GM19397 (cell line): ENCODE measurements around the gene SMAD6.

Experiments
- ATAC-seq: cut with Tn5 transposase; IDR thresholded peaks from one replicate; pipeline ENCODE4 v1.9.1; 2021; ENCODE audit warnings: mild to moderate bottlenecking, moderate library complexity; ENCODE audit not compliant: unreplicated experiment

Gene SMAD6

DNA sequence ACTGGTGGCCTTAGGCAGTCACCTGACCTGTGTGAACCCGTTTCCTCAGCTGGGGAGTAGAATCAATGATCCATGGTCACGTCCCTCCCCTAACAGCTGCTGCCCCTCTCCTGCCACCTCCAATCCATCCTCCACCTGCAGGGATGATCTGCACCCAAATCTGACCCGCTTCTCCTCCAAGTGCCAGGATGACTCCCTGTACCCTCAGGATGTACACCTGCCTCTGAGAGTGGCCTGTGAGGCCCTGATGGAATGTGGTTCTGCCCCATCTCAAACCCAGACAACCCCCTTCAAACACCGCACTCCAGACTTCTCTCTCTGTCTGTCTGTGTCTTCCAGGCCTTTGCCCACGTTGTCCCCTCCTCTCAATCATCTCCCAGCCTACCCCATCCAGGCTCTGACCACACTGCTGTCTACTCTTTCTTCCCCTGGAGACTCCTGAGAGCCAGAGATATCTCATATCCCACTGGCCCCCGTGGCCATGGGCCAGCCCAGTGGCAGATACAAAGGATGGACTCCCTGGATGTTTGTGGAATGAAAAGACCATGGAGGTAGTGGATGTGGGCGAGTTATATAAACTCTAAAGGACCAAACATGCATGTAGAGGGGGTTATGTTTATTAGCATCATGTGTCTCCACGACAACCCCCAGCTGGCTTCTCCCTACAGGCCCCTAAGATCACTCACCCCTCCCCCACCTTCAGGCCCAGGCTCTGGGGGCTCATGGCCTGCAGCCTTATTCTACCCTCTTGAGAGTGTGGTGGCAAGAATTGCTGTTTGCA lies 84.9 kb downstream of the SMAD6 start:
- no peak for ATAC-seq

DNA sequence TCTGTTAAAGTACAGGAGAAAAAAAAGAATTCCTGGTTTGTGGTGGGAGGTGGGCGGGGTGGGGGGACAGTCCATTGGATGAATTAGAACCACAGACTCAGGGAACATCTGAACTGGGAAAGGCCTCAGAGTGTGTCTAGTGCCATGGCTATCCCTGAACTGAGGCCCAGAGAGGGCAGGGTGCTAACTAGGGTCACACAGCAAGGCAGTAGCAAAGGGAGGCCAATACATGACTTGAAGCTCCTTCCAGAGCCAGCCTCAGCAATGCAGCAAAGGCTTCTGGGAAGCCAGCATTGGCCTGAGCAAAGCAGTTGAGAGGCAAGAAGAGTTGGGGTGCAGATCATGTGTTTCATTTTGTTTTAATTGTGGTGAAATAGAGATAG lies 85.4 kb downstream of the SMAD6 start:
- ATAC-seq: no peak

DNA sequence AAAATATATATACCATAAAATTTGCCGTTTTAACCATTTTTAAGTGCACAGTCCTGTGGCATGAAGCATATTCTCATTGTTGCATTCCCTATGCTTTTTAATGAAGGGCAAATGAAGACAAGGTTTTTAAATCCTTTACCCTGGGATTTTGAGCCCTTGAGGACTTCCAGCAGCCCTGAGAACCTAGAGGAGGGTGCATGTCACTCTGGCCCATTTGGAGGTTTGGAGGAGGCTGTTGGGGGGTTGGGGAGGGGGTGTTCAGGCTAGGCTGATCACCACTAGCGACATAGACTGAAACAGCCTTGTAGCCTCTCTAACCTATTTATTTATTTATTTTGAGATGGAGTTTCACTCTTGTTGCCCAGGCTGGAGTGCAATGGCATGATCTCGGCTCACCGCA lies 86.0 kb downstream of the SMAD6 start:
- ATAC-seq: no peak

DNA sequence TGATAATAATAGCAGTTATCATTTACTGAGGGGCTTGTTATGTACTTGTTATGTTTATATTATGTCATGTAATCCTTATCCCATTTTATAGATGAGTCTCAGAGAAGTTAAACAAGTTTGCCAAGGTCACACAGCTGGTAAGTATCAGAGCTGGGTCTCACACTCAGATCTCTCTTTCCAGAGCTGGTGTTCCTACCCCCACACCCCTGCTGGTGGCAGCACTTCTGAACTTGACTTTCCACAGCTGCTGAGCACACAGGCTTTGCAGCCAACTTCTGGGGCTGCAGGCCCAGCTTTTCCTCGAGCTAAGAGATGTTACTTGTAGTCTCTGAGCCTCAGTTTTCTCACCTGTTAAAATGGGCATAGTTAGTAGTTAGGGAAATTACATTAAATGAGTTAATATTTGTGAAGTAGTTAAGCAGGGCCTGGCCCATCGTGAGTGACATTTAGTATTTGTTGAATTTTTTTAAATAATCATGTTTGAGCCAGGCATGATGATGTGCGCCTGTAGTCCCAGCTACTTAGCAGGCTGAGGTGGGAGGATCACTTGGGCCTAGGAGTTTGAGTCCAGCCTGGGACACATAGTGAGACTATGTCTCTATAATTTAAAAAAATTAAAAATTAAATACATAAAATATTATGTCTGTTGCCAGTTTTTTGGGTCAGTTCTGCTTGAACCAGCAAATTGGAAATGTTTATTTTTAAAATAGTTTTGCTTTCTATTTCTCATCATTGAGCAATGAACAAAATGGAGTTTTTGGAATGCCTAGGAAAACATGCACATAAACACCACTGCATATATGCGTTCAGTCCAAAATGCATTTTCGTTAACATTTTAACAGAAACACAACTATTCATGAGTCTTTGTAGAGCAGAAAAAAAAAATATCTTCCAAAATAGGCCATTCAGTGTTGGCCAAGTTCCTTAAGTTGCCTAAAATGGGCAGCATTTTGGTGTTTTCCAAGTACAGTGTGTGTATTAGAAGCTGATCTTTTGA lies 87.3 kb downstream of the SMAD6 start:
- no peak for ATAC-seq

DNA sequence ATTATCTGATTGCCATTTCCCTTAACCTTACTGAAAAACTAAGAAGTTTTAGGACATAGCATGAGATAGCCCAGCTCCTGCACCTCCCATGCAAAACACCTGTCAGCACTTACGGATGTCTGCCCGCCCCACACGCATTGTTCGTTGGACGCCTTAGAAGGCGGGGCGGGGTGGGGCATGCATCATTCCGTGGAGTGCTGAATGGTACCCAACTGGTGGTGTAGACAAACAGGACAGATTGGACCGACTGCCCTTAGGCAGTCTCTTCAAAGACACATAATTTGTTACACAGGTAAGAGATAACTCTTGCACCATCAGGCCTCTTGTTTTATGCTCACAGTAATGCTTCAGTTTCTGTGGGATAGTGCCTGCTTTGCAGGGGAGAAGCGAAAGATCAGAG lies 93.8 kb downstream of the SMAD6 start:
- ATAC-seq: no peak

DNA sequence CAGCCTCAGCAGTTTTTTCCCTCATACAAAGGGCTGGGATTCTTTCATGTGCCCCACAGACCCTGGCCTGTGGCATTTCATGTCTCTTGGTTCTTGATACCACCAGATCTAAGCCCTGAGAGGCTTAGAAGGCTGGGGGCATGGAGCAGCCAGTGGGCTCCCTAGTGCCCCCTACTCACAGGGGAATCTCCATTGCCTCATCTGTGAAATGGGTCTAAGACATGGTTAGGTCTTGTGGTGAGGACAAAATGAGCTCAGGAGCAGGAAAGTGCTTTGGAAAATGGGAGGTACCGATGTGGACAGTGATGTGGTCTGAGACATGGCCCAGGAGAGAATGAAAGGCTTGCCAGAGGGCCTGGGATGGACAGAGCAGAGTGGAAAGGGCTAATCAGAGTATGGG lies 94.3 kb downstream of the SMAD6 start:
- ATAC-seq: no peak

DNA sequence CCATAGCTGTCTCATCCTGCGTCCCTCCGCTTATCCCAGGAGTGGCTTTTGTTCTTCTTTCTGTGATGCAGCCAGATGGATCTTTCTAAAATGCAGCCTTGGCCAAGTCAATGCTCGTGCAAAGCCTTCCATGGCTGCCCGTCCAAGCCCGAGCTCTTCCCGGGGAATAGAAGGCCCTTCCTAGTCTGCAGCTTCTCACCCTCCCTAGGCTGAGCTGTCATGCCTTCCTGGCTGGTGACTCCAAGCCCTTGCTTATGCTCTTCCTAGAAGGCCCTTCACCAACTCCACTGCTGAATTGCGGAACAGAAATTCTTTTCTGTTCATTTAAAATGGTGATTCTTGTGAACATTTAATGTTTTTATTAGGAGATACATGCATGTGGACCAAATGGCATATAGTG lies 95.9 kb downstream of the SMAD6 start:
- no peak for ATAC-seq

DNA sequence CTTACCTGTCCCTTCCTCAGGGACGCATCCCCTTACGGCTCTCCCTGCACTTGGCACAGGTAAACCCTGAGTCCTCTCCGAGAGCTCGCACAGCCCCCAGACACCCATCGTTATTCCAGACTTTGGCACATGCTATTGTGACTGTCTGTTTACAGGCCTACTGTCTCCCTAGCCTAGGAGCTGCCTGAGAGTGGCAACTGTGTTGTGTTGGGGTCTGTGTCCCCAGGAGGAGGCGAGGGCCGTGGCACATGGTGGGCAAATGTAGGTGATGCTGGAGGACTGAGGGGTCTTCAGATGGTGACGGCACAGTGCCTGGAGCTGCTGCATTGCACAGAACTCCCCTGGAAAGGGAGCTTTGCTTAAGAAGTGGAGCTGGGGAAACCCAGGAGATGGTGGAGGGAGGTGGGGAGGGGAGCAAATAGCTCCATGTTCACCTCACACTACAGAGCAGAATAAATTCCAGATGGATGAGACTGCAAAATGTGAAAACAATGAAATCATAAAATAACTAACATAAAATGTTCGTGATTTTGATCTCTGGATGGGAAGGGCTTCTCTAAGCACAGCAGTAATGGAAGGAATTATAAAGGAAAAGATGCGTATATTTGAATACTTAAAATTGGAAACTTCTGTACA lies 96.5 kb downstream of the SMAD6 start:
- no peak for ATAC-seq

DNA sequence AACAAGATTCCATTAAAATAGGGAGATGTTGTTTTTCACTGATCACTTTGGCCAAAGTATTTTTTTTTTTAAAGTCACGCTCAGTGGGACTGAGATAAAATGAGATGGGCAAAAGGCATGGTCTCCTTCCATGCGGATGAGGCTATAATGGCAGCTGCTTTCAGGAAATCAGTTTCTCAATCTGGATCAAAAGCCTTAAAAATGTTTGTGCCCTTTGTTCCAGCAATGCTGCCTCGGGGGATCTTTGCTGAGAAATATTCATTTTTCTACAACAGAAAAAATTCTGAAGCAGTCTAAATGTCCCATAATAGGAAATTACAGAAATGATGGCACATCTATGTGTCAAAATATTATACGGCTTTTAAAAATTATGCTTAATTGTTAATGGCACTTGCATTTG lies 97.2 kb downstream of the SMAD6 start:
- no peak for ATAC-seq

DNA sequence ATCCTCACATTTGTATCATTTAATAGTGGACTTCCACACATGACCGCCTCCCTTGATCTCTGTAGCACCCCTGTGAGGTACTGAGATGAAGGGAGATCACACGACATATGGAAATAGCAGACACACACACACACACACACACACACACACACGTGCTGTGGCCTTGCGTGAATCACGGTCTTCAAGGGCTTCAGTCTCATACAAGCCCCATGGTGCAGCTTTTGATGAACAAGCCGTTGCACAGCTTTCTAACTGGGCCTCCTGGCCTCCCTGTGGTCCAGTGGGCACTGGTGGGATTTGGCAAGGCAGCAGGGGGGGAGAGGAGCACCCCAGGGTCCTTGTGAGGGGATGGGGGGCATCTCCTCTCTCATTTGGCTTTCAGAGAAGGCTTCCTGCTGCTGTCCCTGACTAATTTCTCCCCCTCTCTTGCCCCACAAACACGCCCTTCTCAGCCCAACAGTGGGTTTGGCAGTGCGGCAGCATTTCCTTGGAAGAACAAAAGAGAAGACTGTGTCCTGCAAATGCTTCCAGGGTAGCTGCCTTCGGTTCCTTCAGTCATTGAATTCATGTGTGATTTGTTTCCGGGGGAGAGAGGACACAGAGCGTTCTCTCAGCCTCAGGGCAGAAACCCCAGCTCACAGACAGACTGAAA lies 98.7 kb downstream of the SMAD6 start:
- ATAC-seq: no peak

DNA sequence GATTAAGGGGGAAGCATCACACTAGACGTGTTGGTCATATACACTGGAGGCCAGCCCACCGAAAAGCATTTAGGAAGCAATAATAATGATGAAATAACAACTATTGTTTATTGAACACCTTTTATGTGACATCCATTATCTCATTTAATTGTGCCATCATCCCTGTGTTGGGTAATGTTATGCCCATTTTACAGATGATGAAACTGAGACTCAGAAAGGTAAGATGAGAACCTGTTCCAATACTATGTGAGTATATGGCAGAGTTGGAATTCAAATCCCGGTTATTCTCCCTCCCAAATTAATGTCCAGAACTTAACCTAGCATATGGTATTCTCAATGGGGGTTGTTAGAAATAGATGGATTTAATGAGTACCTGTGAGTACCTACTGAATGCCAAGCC lies 99.2 kb downstream of the SMAD6 start:
- ATAC-seq: no peak

DNA sequence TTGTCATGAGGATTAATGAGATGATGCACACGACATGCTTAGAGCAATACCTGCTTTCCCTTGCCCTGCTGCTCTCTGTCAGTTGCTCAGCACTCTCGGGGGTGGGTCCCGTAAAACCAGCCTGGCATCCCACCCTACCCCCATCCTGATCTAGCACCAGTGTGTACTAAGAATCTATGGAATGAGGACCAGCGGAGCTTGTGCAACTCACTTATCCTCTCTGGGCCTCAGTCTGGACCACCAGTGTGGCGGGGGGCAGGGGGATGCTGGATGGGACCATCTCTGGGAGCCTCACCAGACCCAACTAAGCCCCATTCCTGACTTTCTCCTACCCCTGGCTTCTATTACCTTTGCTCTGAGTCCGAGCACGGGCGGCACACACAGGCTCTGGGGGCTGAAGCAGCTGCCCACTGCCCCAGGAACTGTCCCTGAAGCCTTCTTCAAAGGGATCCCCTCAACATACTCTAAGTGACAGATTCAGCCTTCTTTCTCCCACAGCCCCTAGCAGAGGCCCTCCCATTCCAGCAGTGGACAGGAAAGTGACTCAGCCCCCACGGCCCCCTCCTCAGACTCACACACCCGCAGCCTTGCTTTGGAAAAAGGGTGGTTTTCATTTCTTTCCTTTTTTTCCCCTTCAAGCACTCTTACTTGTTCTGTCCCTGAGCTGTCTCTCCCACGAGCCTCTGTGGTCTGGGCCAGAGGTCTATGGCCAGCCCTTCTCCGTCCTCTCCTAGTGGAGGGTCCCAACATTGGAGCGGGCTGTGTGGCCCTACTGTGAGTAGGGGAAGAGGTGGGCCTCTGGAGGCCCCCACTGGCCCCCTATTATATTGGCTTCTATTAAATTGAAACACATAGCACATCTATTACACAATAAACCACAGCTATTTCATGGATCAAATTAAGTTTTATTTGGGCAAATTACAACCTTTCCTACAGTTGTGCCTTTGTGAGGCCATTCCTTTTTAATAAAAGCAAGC lies 100.3 kb downstream of the SMAD6 start:
- no peak for ATAC-seq

DNA sequence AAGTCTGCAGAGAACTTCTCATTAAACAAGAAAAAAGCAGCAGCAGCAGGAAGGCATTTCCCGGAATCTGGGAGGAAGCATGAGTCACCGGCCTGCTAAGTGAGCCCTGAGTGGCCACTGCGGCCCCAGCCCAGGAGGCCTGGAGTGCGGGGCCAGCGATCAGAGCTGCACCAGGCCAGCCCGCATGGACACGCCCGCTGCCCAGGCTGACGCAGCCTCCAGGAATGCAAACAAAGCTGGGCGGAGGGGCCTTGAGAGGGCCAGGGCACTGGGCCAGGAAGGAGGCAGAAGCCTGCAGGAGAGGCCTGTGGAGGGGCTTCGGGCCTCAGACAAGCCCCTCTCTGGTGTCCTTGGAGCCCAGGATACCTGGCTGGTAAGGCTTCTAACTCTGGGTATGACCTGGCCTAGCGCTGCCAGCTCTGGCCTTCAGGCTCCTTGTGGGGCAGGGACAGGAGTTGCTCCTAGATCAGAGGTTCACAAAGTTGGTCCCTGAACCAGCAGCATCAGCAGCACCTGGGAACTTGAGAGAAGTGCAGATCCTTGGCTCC lies 101.2 kb downstream of the SMAD6 start:
- no peak for ATAC-seq

DNA sequence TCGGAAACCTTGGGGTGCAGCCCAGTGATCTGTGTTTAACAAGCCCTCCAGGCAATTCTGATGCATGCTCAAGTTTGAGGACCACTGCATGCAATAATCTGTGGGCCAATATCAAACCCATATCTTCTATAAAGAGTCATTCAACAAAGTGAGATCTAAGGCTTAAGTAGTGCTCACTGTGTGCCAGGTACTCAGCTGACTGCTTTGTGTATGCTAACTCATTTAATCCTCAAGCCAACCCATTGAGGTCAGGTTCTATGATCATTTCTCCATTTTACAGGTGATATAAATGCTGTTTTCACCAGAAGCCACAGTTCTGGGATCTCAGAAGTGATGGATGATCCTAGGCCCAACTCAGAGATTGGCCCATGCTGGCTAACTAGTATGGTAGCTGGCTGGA lies 101.7 kb downstream of the SMAD6 start:
- ATAC-seq: no peak

DNA sequence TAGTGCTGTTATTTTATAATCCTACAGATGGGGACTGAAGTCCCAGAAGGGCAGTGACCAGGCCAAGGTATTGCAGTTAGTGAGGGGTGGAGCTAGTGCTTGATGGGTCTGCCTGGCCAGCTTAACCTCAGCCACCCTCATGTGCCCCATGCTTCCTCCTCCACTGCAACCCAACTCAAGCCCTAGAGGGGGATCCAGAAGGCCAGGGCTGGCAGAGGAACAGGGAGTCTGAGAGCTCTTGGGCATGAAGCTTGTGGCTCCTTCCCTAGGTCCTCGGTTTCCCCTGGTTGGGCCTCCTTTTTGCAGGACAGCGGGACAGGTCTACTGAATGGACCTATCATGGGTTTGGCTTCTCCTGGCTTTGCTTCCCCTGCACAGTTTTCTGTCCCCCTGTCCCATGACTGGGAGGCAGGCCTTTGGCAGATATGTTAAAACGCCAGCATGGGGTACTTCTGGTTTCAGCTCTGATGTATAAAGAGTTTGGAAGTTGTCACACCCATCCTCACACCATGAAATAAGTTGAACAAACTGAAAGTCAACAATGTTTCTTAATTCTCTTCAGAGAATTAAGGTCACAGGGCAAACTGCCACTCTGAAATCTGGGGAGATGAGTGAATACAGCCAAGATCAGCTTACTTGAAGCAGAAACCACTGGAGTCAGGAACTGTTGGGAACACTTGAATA lies 103.3 kb downstream of the SMAD6 start:
- ATAC-seq: no peak

DNA sequence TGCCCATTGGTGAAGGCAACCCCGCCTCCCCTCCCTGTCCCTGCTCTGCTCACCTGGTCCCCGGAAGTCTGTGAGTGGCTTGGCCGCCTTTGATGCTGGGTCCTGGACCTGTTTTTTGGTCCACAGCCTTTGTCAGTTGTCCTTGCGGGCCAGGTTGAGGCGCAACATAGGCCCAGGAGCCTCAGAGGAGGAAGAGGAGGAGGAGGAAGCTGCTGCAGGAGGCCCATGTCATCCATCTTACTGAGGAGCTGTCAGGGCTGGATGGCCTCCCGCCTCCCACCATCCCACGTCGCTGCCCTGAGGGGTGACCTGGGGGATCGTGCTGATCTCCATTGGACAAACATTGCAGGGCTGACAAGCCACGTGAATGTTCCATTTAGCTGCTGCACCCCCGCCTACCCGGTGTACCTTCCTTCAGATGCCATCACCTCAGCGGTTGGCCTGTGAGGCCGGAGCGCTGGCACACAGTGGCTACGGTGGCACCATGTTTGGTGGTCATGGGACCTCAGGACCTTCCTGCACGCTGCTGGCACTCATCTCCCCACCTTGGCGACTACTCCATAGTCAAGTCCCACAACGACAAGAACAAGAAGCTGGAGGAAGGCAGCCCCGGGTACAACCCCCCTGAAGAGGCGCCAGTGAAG lies 106.3 kb downstream of the SMAD6 start:
- ATAC-seq: no peak

DNA sequence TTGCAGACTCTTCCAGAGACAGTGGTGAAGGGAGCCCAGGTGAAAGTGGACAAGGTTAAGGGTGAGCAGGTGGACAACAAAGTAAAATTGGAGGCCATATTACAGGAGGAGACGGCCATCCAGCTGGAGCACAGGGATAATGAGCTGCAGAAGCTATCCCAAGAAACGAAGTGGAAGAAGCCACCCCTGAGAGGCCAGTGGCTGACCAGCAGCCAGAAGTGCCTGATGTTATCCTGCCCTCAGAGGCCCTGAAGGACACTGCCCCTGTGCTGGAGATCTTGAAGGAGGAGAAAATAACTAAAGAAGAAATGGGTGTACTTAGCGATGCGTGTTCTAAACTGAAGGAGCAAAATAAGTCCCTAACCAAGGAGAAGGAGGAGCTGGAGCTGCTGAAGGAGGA lies 107.6 kb downstream of the SMAD6 start:
- ATAC-seq: no peak

DNA sequence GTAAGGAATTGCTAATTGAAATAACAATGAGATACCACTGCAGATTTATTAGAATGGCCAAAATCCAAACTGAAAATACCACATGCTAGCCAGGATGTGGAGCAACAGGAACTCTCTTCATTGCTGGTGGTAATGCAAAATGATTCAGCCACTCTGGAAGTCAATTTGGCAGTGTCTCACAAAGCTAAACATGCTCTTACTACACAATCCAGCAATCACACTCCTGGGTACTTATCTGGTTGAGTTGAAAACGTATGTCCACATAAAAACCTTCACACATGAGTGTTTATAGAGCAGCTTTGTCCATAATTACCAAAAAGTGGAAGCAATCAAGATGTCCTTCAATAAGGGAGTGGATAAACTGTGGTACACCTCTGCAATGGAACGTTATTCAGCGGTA lies 113.3 kb downstream of the SMAD6 start:
- no peak for ATAC-seq

DNA sequence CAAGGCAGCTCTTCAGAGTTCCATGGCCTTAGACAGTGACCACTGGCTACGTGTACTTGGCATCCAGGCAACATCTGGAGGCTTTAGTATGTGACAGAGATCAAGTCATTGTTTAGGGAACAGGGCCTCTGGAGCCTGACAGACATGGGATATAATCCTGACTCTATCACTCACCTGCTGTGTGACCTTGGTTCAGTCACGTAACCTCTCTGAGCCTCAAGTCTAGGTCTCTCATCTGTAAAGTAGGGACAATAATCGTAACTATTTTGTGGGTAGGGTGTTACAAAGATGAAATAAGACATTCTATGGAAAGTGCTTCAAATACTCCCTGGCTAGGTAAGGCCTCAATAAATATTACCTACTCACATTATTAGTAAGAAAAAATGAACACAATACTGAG lies 114.2 kb downstream of the SMAD6 start:
- ATAC-seq: no peak
